Uterine smooth muscle cell (primary cell): ENCODE data around the gene BAK1. TPM values are rescaled to one million over a fixed set of nuclear protein-coding genes. Genes with fewer than 3 reads are reported as not detected.

Source experiments
- total RNA-seq: library from RNA; depleted of rRNA; stranded (reverse); fragments of >200 nt; gene quantifications from 2 replicates; pipeline ENCODE4 v1.2.3, GENCODE V29; 2014

BAK1 gene
- 13.0 and 18.0 TPM in 2 replicates for total RNA-seq

DNA sequence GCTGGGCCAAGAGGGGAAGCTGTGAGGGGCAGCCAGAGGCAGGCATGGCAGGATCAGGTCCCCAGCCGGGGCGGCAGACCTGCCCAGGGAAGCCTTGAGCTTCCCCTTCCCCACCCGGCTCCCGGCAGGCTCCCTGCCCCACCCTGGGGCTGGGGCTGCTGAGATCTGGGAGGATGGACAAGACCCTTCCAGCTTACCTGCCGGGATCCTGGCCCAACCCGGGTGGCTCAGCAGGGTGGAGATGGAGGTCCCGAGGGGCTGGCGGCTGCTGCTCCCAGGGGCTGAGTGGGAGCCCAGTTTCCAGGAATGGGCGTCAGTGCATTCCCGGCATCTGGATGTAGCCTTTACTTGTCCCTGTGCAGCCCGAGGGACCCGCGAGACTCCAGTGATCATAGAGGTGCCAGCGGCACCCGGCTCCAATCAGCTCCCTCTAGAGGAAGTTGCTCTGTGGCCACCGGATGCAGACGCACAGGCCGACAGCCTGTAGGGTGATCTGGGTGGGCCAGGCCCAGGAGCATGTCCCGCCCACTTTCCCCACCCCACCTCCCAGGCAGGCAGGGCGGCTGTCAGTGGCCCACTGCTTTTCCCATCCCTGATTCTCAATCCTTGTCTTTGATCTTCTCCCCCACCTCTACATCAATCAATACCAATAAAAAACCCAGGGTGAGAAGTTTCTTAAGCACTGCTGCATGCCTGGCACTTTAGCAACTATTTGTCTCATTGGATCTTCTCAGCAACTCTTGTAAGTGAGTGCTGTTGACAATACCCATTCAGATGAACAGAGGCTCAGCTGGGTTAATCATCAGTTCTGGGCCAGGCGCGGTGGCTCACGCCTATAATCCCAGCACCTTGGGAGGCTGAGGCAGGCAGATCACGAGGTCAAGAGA, at the start of gene BAK1:
BAK1 (minus strand) TSS at position 449 of the 887 bp plus-strand sequence. CDS start 2,672 bp downstream, outside the sequence.

DNA sequence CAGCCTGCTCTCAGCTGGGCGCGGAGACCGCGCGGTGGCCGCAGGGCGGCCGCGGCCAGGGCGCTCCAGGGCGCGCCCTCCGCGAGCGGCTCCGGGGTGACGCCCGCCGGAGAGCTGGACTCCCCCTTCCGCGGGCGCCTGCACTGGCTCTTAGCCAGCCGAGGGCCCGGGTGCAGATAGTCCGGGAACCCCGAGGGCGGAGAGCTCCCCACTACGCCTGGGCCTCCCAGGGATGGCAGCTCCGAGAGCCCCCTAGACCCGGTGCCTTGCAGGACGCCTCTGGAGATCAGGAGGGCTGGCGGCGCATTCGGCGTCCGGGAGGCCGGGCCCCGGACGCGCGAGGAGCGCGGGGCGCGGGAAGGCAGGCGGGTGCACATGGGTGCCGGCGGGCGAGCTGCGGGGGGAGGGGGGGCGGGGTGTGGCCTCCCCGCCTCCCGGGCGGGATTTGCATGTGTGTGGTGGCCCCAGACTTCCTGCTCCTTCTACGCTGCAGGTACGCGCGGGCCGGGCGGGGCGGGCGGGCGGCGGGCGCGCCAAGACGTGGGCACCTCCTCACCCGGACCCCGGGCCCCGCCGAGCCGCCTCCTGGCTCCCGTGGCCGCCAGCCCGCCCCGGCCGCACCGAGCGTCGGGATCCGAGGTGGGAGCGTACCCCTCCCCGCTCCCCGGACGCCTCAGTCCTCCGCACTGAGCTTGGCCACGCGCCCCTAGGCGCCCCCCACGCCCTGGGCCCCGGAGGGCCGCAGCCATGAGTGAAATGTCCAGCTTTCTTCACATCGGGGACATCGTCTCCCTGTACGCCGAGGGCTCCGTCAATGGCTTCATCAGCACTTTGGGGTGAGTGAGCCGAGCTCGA, 41.0 kb upstream of the BAK1 start, which contains the start of gene ITPR3:
ITPR3 (plus strand) TSS at position 467 of the 855 bp plus-strand sequence; CDS start at position 748, 281 bp downstream.

Other genes with a start within 250 kb of the BAK1 start
- gene KIFC1, start 188.5 kb downstream of the BAK1 start, total RNA-seq: 15.0 and 57.7 TPM in 2 replicates
- gene PHF1, start 169.3 kb downstream of the BAK1 start, total RNA-seq: 23.0 and 29.7 TPM in 2 replicates
- gene CUTA, start 162.2 kb downstream of the BAK1 start, total RNA-seq: 109 and 129 TPM in 2 replicates
- gene SYNGAP1, start 160.2 kb downstream of the BAK1 start, total RNA-seq: 4.6 and 6.0 TPM in 2 replicates
- 5.0 and 5.7 TPM in 2 replicates for gene ZBTB9, start 125.7 kb downstream of the BAK1 start, total RNA-seq
- gene ITPR3, start 41.0 kb upstream of the BAK1 start, total RNA-seq: 55.4 and 86.4 TPM in 2 replicates
- gene UQCC2, start 131.4 kb upstream of the BAK1 start, total RNA-seq: 31.3 and 42.6 TPM in 2 replicates
- 0.22 and 0.50 TPM in 2 replicates for gene IP6K3, start 166.6 kb upstream of the BAK1 start, total RNA-seq
- gene LEMD2, start 208.9 kb upstream of the BAK1 start, total RNA-seq: 64.7 and 66.3 TPM in 2 replicates
- not detected in 2 replicates for gene MLN, start 223.7 kb upstream of the BAK1 start, total RNA-seq